Lung (tissue), 12 donors: Measurements from ENCODE around the gene MAD2L1BP. TPM values are rescaled to one million over a fixed set of nuclear protein-coding genes. Genes with fewer than 3 reads are reported as not detected.
A peak's percentile ranks its signal among the peaks of the same experiment; 100 is the strongest.

Experiments used
- ATAC-seq: fragments of 200-7000 bp; cut with Tn5 transposase; one replicate; pipeline ENCODE4 v1.9.1; 2020; ENCODE audit warnings: moderate number of reproducible peaks; ENCODE audit not compliant: insufficient read depth, low FRiP score
- DNase-seq, 3 donors: peaks; one replicate each; pipeline ENCODE4 v3.0.0-alpha.2; 2013 to 2017
- H3K27ac ChIP-seq, 2 donors: one replicate each; pipeline ENCODE4 v1.5.1; 2013; ENCODE audit warnings: mild to moderate bottlenecking in 2 of 2, moderate library complexity in 2 of 2, control low read depth in 1 of 2, inconsistent platforms in 1 of 2, low read depth in 1 of 2, low read length in 1 of 2
- H3K27me3 ChIP-seq, 3 donors: one replicate each; pipeline ENCODE4 v1.5.1; 2013; ENCODE audit warnings: low read length in 2 of 3; ENCODE audit not compliant: control insufficient read depth in 3 of 3, insufficient read depth in 3 of 3
- H3K36me3 ChIP-seq, 4 donors: one replicate each; pipeline ENCODE4 v1.5.1; 2013; ENCODE audit warnings: low read length in 4 of 4, mild to moderate bottlenecking in 1 of 4, moderate library complexity in 1 of 4; ENCODE audit not compliant: control insufficient read depth in 4 of 4, insufficient read depth in 4 of 4
- H3K4me1 ChIP-seq, 5 donors: one replicate each; pipeline ENCODE4 v1.5.1; 2013; ENCODE audit warnings: low read length in 5 of 5, mild to moderate bottlenecking in 2 of 5, moderate library complexity in 1 of 5; ENCODE audit not compliant: control insufficient read depth in 5 of 5, insufficient read depth in 5 of 5
- H3K4me3 ChIP-seq: one replicate; pipeline ENCODE4 v1.5.1; 2013; ENCODE audit warnings: mild to moderate bottlenecking, control low read depth, moderate library complexity
- H3K9ac ChIP-seq, 2 donors: one replicate each; pipeline ENCODE4 v1.5.1; 2013; ENCODE audit warnings: low read length in 2 of 2, control low read depth in 1 of 2; ENCODE audit not compliant: insufficient read depth in 1 of 2
- H3K9me3 ChIP-seq, 4 donors: one replicate each; pipeline ENCODE4 v1.5.1; 2013; ENCODE audit warnings: low read length in 3 of 4, mild to moderate bottlenecking in 1 of 4, moderate library complexity in 1 of 4; ENCODE audit not compliant: control insufficient read depth in 4 of 4, insufficient read depth in 3 of 4
- WGBS, 2 donors: extraction: QIAGEN DNeasy Blood & Tissue Kit; methylation state at CpG; one replicate each; pipeline ENCODE4 v1.1.7; 2013; 5-methylcytosine and 5-hydroxymethylcytosine counted together
- polyA plus RNA-seq, 2 donors: library from polyadenylated mRNA; stranded (reverse); fragments of 200-250 nt; gene quantifications; one replicate each; pipeline ENCODE4 v1.2.1, GENCODE V29; 2013
- total RNA-seq, 2 donors: library from RNA; depleted of rRNA in 1 of 2; stranded (reverse); fragments of >200 nt in 1 of 2; gene quantifications; one replicate each; pipeline ENCODE4 v1.2.1, GENCODE V29; 2014 to 2021
- TF ChIP-seq, protein P1 (sequence below): IDR thresholded peaks from 2 replicates; pipeline ENCODE4 v1.5.1; 2012; ENCODE audit warnings: mild to moderate bottlenecking; ENCODE audit errors: control extremely low read depth, extremely low read depth
- donor health status: control.
- donor health status: control.
- donor health status: Bipolar disorder and iron deficiency.
- donor health status: healthy.
- donor health status: DM: yes; HTN: yes; CAD: no.

Gene MAD2L1BP
- total and polyA plus RNA-seq, 4 donors, result 14.9 to 29.3 (median 18.8) TPM

DNA sequence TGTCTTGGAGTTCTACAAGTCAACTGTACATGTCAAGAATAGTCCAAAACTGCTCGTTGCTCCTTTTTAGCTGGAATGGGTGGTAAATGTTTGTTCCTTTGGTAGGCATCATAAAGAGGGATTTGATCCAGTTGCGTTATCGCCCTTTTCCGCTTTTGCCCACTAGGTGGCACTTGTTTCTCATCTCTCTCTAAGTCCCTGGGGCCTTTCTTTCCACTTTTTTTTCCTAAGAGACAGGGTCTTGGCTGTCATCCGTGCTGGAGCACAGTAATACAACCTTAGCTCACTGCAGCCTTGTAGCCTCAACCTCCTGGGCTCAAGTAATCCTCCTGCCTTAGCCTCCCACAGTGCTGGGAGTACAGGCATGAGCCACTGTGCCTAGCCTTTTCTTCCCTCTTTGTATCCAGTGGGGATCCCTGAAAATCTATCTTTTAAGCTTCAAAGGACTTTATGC lies 27.3 kb upstream of the MAD2L1BP start:
- no peaks in the 10 kb centered on the region for H3K9me3 ChIP-seq
- peaks cover 8 to 26% (median 19%) of the 10 kb centered on the region in 4 donors for H3K36me3 ChIP-seq
- DNase-seq (peak; percentile 81 to 92 (median 88)), ATAC-seq (no peak)
- H3K27ac ChIP-seq, result no peak overlapping the region
- H3K4me3 ChIP-seq, result no peak overlapping the region
- H3K27me3 ChIP-seq, result no peaks in the 10 kb centered on the region
- H3K9ac ChIP-seq, result no peak overlapping the region
- TF ChIP-seq, protein P1, sequence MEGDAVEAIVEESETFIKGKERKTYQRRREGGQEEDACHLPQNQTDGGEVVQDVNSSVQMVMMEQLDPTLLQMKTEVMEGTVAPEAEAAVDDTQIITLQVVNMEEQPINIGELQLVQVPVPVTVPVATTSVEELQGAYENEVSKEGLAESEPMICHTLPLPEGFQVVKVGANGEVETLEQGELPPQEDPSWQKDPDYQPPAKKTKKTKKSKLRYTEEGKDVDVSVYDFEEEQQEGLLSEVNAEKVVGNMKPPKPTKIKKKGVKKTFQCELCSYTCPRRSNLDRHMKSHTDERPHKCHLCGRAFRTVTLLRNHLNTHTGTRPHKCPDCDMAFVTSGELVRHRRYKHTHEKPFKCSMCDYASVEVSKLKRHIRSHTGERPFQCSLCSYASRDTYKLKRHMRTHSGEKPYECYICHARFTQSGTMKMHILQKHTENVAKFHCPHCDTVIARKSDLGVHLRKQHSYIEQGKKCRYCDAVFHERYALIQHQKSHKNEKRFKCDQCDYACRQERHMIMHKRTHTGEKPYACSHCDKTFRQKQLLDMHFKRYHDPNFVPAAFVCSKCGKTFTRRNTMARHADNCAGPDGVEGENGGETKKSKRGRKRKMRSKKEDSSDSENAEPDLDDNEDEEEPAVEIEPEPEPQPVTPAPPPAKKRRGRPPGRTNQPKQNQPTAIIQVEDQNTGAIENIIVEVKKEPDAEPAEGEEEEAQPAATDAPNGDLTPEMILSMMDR, result peak; percentile 60
- 3 to 7% methylated on average over 5 of the region's 5 CpGs for WGBS, 2 donors
- H3K4me1 ChIP-seq, result no peaks in the 10 kb centered on the region

DNA sequence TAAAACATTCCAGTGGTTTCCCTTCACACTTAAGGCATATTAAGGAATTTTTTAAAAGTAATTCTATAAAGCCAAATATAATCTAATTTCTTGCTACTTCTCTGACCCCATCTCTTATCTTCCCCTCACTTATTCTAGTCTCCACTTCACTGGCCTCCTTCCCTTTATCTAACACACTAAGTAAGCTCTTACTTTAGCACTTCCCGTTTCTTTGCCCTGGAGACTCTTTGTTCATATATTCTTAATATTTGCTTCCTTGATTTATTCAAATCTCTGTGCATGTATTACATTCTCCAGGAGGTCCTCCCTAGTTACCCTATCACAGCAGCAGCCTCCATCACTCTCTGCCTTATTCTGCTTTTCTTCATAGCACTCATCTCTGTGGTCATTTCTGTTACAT lies 26.8 kb upstream of the MAD2L1BP start:
- TF ChIP-seq, protein P1, result no peak
- WGBS, 2 donors, result 33 to 43% methylated on average over 1 of the region's 1 CpG
- H3K36me3 ChIP-seq, result peaks cover 8 to 29% (median 22%) of the 10 kb centered on the region in 4 donors

DNA sequence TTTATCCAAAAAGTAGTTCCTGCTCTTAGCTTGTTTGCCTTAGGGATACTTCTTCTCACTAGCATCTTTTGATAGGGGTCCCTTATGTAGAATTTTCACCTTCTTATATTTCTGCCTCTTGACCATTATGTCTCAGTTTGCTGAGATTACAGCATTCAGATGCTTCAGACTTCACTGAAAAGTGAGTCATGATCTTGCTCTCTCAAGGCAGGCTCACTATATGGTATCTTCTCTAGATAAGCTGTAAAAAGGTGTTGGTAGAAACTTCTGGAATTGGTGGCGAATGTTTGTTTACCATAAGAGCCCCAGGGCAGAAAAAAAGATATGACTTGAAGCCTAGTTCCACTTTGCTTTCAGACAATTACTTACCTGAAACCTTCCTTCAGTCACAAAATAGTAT lies 26.2 kb upstream of the MAD2L1BP start:
- Histone ChIP-seq H3K27me3 (no peaks in the 10 kb centered on the region), H3K4me1 (no peaks in the 10 kb centered on the region), H3K4me3 (no peak overlapping the region), H3K36me3 (peaks cover 8 to 34% (median 27%) of the 10 kb centered on the region in 4 donors), H3K9ac (no peak overlapping the region), H3K9me3 (no peaks in the 10 kb centered on the region), H3K27ac (no peak overlapping the region)
- DNase-seq (no peak), ATAC-seq (no peak)
- TF ChIP-seq, protein P1, result no peak
- 87 to 94% methylated on average over 1 of the region's 1 CpG for WGBS, 2 donors

More for the DNA sequence above, 26.8 kb upstream of the MAD2L1BP start:
- no peak overlapping the region for H3K27ac ChIP-seq
- no peak overlapping the region for H3K9ac ChIP-seq
- H3K9me3 ChIP-seq, result no peaks in the 10 kb centered on the region
- H3K4me1 ChIP-seq, result no peaks in the 10 kb centered on the region
- no peak for ATAC-seq
- no peaks in the 10 kb centered on the region for H3K27me3 ChIP-seq
- no peak for DNase-seq
- no peak overlapping the region for H3K4me3 ChIP-seq

DNA sequence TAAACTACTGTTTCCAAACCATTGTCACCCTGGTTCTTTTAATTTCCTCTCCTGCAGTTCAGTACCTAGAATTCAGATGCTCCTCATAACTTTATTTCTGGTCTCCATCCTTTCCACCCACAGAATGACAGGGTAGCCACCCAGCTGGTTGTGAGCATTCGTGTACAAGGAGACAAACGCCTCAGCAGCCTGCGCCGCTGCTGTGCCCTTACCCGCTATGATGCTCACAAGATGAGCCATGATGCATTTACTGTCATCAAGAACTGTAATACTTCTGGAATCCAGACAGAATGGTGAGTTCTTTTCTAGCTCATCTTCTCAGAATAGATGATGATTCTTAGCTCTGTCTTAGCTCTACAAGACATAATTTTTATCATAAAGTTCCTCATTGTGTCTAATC lies 25.2 kb upstream of the MAD2L1BP start:
- Histone ChIP-seq H3K4me3 (no peak overlapping the region), H3K4me1 (no peaks in the 10 kb centered on the region), H3K9me3 (no peaks in the 10 kb centered on the region), H3K9ac (no peak overlapping the region), H3K36me3 (peaks cover 3 to 31% (median 22%) of the 10 kb centered on the region in 4 donors), H3K27me3 (no peaks in the 10 kb centered on the region), H3K27ac (no peak overlapping the region)
- DNase-seq (no peak), ATAC-seq (no peak)
- 96 to 98% methylated on average over 5 of the region's 5 CpGs for WGBS, 2 donors
- TF ChIP-seq, protein P1, result no peak
